ENCODE data around the gene FLYWCH1. TPM values are rescaled to one million over a fixed set of nuclear protein-coding genes. Genes with fewer than 3 reads are reported as not detected.

FLYWCH1 gene
- 10 to 100 TPM; 13.0 to 18.8 (median 14.9) TPM for polyA plus RNA-seq
- long read RNA-seq, donor 1: 0 reads
- long read RNA-seq, donor 2: 0 reads
- long read RNA-seq, donor 3: 0 reads
- long read RNA-seq, donor 4: 0 reads
- long read RNA-seq, donor 5: 0 reads
- long read RNA-seq, donor 6, partial matches to known transcripts: 0 of 3 reads
- long read RNA-seq, donor 6, other reads (novel, unspliced or antisense): 0 of 3 reads
- long read RNA-seq, donor 7, full-length matches to known transcripts: 6 of 6 reads
- long read RNA-seq, donor 7, partial matches to known transcripts: 0 of 6 reads
- long read RNA-seq, donor 7, other reads (novel, unspliced or antisense): 0 of 6 reads
- long read RNA-seq, donor 8: 0 reads
- long read RNA-seq, donor 9, full-length matches to known transcripts: 2 of 2 reads
- long read RNA-seq, donor 9, partial matches to known transcripts: 0 of 2 reads
- long read RNA-seq, donor 9, other reads (novel, unspliced or antisense): 0 of 2 reads
- long read RNA-seq, donor 10, full-length matches to known transcripts: 5 of 5 reads
- long read RNA-seq, donor 10, partial matches to known transcripts: 0 of 5 reads
- long read RNA-seq, donor 10, other reads (novel, unspliced or antisense): 0 of 5 reads

- peak within 1 kb of the TSS; percentile 14 to 81 (median 41) for H3K27ac ChIP-seq (ENCODE audit: low read depth in 1 of 3, low read length in 2 of 3)
- H3K4me3 ChIP-seq (ENCODE audit: low read depth in 1 of 3, low read length in 3 of 3): peak within 1 kb of the TSS; percentile 75 to 83 (median 76)
- DNase-seq (peak; percentile 98 to 99), FAIRE-seq (no peak)
- H3K27me3 ChIP-seq (ENCODE audit: control insufficient read depth in 3 of 3, insufficient read depth in 3 of 3, low read length in 3 of 3): peaks cover 0 to 9% (median 0%) of the 10 kb centered on the region in 3 donors
- peaks cover 0 to 2% (median 0%) of the 10 kb centered on the region in 3 donors for H3K4me1 ChIP-seq (ENCODE audit: control insufficient read depth in 3 of 3, insufficient read depth in 2 of 3, low read depth in 1 of 3, low read length in 2 of 3)
- H3K9me3 ChIP-seq (ENCODE audit: control insufficient read depth in 2 of 2, insufficient read depth in 1 of 2, low read depth in 1 of 2, low read length in 1 of 2): no peaks in the 10 kb centered on the region
- peaks cover 0 to 12% (median 2%) of the 10 kb centered on the region in 3 donors for H3K36me3 ChIP-seq (ENCODE audit: control insufficient read depth in 3 of 3, insufficient read depth in 2 of 3, low read depth in 1 of 3, low read length in 3 of 3)
- WGBS, 3 donors: 0 to 1% (median 1%) methylated on average over 59 to 85 of the region's 85 CpGs
Measured at GRCh38 chr16:2911638-2912329, at the start of gene FLYWCH1. TSS of gene FLYWCH1 (plus strand) at chr16:2911931. CDS start at chr16:2929686, 17,755 bp downstream.

GRCh38 chr16:2865651-2866050, 46.1 kb upstream of the FLYWCH1 start:
- DNase-seq (no peak), FAIRE-seq (no peak)
- WGBS, 3 donors: 68 to 82% (median 78%) methylated on average over 4 of the region's 4 CpGs
- H3K4me1 ChIP-seq (ENCODE audit: control insufficient read depth in 3 of 3, insufficient read depth in 2 of 3, low read depth in 1 of 3, low read length in 2 of 3): peaks cover 0 to 4% (median 0%) of the 10 kb centered on the region in 3 donors
- no peaks in the 10 kb centered on the region for H3K36me3 ChIP-seq (ENCODE audit: control insufficient read depth in 3 of 3, insufficient read depth in 2 of 3, low read depth in 1 of 3, low read length in 3 of 3)
- H3K27me3 ChIP-seq (ENCODE audit: control insufficient read depth in 3 of 3, insufficient read depth in 3 of 3, low read length in 3 of 3): peaks cover 0 to 23% (median 4%) of the 10 kb centered on the region in 3 donors
- H3K27ac ChIP-seq (ENCODE audit: low read depth in 1 of 3, low read length in 2 of 3): no peak overlapping the region
- peaks cover 0 to 9% of the 10 kb centered on the region in 2 donors for H3K9me3 ChIP-seq (ENCODE audit: control insufficient read depth in 2 of 2, insufficient read depth in 1 of 2, low read depth in 1 of 2, low read length in 1 of 2)
- H3K4me3 ChIP-seq (ENCODE audit: low read depth in 1 of 3, low read length in 3 of 3): no peak overlapping the region

GRCh38 chr16:2866431-2866830, 45.3 kb upstream of the FLYWCH1 start:
- FAIRE-seq (no peak), DNase-seq (no peak)
- 55 to 76% (median 63%) methylated on average over 4 of the region's 4 CpGs for WGBS, 3 donors

GRCh38 chr16:2867661-2867986, 44.1 kb upstream of the FLYWCH1 start:
- 19 to 48% (median 35%) methylated on average over 8 of the region's 8 CpGs for WGBS, 3 donors
- peak overlapping the region; percentile 53 to 98 (median 78) for H3K27ac ChIP-seq (ENCODE audit: low read depth in 1 of 3, low read length in 2 of 3)
- no peak for FAIRE-seq
- peak overlapping the region; percentile 42 to 55 (median 46) for H3K4me3 ChIP-seq (ENCODE audit: low read depth in 1 of 3, low read length in 3 of 3)
- H3K4me1 ChIP-seq (ENCODE audit: control insufficient read depth in 3 of 3, insufficient read depth in 2 of 3, low read depth in 1 of 3, low read length in 2 of 3): peaks cover 0 to 4% (median 0%) of the 10 kb centered on the region in 3 donors
- H3K36me3 ChIP-seq (ENCODE audit: control insufficient read depth in 3 of 3, insufficient read depth in 2 of 3, low read depth in 1 of 3, low read length in 3 of 3): no peaks in the 10 kb centered on the region
- H3K9me3 ChIP-seq (ENCODE audit: control insufficient read depth in 2 of 2, insufficient read depth in 1 of 2, low read depth in 1 of 2, low read length in 1 of 2): no peaks in the 10 kb centered on the region
- peaks cover 0 to 29% (median 0%) of the 10 kb centered on the region in 3 donors for H3K27me3 ChIP-seq (ENCODE audit: control insufficient read depth in 3 of 3, insufficient read depth in 3 of 3, low read length in 3 of 3)
- DNase-seq: no peak

More at GRCh38 chr16:2866431-2866830, 45.3 kb upstream of the FLYWCH1 start:
- Histone ChIP-seq H3K9me3 (ENCODE audit: control insufficient read depth in 2 of 2, insufficient read depth in 1 of 2, low read depth in 1 of 2, low read length in 1 of 2) (peaks cover 0 to 1% of the 10 kb centered on the region in 2 donors), H3K4me1 (ENCODE audit: control insufficient read depth in 3 of 3, insufficient read depth in 2 of 3, low read depth in 1 of 3, low read length in 2 of 3) (peaks cover 0 to 4% (median 0%) of the 10 kb centered on the region in 3 donors), H3K27me3 (ENCODE audit: control insufficient read depth in 3 of 3, insufficient read depth in 3 of 3, low read length in 3 of 3) (peaks cover 0 to 24% (median 0%) of the 10 kb centered on the region in 3 donors), H3K36me3 (ENCODE audit: control insufficient read depth in 3 of 3, insufficient read depth in 2 of 3, low read depth in 1 of 3, low read length in 3 of 3) (no peaks in the 10 kb centered on the region), H3K27ac (ENCODE audit: low read depth in 1 of 3, low read length in 2 of 3) (no peak overlapping the region), H3K4me3 (ENCODE audit: low read depth in 1 of 3, low read length in 3 of 3) (no peak overlapping the region)

- H3K4me3 ChIP-seq (ENCODE audit: low read depth in 1 of 3, low read length in 3 of 3): peak overlapping the region; percentile 46 to 55 (median 52)
- no peak for FAIRE-seq
- H3K4me1 ChIP-seq (ENCODE audit: control insufficient read depth in 3 of 3, insufficient read depth in 2 of 3, low read depth in 1 of 3, low read length in 2 of 3): peaks cover 0 to 4% (median 0%) of the 10 kb centered on the region in 3 donors
- WGBS, 3 donors: 0% methylated on average over 38 to 45 of the region's 45 CpGs
- H3K27ac ChIP-seq (ENCODE audit: low read depth in 1 of 3, low read length in 2 of 3): peak overlapping the region; percentile 53 to 98 (median 78)
- peak; percentile 92 to 97 for DNase-seq
- no peaks in the 10 kb centered on the region for H3K36me3 ChIP-seq (ENCODE audit: control insufficient read depth in 3 of 3, insufficient read depth in 2 of 3, low read depth in 1 of 3, low read length in 3 of 3)
- peaks cover 0 to 29% (median 0%) of the 10 kb centered on the region in 3 donors for H3K27me3 ChIP-seq (ENCODE audit: control insufficient read depth in 3 of 3, insufficient read depth in 3 of 3, low read length in 3 of 3)
- H3K9me3 ChIP-seq (ENCODE audit: control insufficient read depth in 2 of 2, insufficient read depth in 1 of 2, low read depth in 1 of 2, low read length in 1 of 2): no peaks in the 10 kb centered on the region
Measured at GRCh38 chr16:2867987-2868789, 43.5 kb upstream of the FLYWCH1 start.

GRCh38 chr16:2871926-2872325, 39.8 kb upstream of the FLYWCH1 start:
- no peaks in the 10 kb centered on the region for H3K9me3 ChIP-seq (ENCODE audit: control insufficient read depth in 2 of 2, insufficient read depth in 1 of 2, low read depth in 1 of 2, low read length in 1 of 2)
- H3K36me3 ChIP-seq (ENCODE audit: control insufficient read depth in 3 of 3, insufficient read depth in 2 of 3, low read depth in 1 of 3, low read length in 3 of 3): no peaks in the 10 kb centered on the region
- WGBS, 3 donors: 73 to 80% (median 79%) methylated on average over 6 of the region's 6 CpGs
- peaks cover 0 to 8% (median 0%) of the 10 kb centered on the region in 3 donors for H3K4me1 ChIP-seq (ENCODE audit: control insufficient read depth in 3 of 3, insufficient read depth in 2 of 3, low read depth in 1 of 3, low read length in 2 of 3)
- FAIRE-seq: no peak
- H3K4me3 ChIP-seq (ENCODE audit: low read depth in 1 of 3, low read length in 3 of 3): no peak overlapping the region
- peaks cover 0 to 12% (median 0%) of the 10 kb centered on the region in 3 donors for H3K27me3 ChIP-seq (ENCODE audit: control insufficient read depth in 3 of 3, insufficient read depth in 3 of 3, low read length in 3 of 3)
- H3K27ac ChIP-seq (ENCODE audit: low read depth in 1 of 3, low read length in 2 of 3): no peak overlapping the region
- no peak for DNase-seq

- Histone ChIP-seq H3K4me3 (ENCODE audit: low read depth in 1 of 3, low read length in 3 of 3) (no peak overlapping the region), H3K36me3 (ENCODE audit: control insufficient read depth in 3 of 3, insufficient read depth in 2 of 3, low read depth in 1 of 3, low read length in 3 of 3) (no peaks in the 10 kb centered on the region), H3K4me1 (ENCODE audit: control insufficient read depth in 3 of 3, insufficient read depth in 2 of 3, low read depth in 1 of 3, low read length in 2 of 3) (peaks cover 0 to 3% (median 0%) of the 10 kb centered on the region in 3 donors), H3K9me3 (ENCODE audit: control insufficient read depth in 2 of 2, insufficient read depth in 1 of 2, low read depth in 1 of 2, low read length in 1 of 2) (peaks cover 0 to 3% of the 10 kb centered on the region in 2 donors), H3K27ac (ENCODE audit: low read depth in 1 of 3, low read length in 2 of 3) (no peak overlapping the region), H3K27me3 (ENCODE audit: control insufficient read depth in 3 of 3, insufficient read depth in 3 of 3, low read length in 3 of 3) (peaks cover 0 to 11% (median 0%) of the 10 kb centered on the region in 3 donors)
- 31 to 54% (median 42%) methylated on average over 21 of the region's 21 CpGs for WGBS, 3 donors
- FAIRE-seq (no peak), DNase-seq (no peak)
Measured at GRCh38 chr16:2874032-2874911, 37.5 kb upstream of the FLYWCH1 start.

All from small intestine (tissue), 16 donors.